ENCODE measurements around the gene ZIC4.

Gene ZIC4

DNA sequence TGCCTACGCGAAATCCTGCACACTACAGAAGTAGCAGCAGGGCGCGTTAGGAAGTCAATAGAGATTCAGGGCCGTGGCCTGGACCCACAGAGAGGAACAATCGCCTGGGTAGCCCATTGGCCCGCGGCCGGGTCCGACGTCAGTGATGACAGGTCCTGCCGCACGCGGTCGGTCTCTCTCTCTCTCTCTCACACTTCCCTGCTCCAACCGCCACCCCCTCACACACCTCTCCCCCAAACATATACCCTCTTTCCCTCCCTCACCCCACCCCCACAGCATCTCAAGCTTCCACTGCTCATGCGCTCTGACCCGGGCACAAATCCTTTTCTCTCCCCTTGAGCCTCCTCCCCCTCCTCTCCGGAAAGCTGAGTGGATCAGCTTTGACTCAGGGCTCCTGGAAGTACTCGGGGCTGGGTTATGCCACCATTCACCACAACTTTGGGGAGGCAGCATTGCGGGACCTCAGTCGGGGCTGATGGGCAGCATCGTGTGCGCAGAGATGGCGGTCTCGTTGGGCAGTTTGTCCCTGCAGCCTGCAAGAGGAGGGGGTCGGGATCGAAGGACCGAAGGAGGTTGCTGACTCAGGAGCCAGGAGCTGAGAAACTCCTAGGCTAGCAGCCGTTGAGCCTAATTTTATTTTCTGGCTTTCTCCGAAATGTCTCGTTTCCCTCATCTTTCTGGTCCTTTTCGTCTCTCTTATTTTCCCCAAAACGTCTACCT lies 9.0 kb downstream of the ZIC4 start:
- TF ChIP-seq, protein P1, sequence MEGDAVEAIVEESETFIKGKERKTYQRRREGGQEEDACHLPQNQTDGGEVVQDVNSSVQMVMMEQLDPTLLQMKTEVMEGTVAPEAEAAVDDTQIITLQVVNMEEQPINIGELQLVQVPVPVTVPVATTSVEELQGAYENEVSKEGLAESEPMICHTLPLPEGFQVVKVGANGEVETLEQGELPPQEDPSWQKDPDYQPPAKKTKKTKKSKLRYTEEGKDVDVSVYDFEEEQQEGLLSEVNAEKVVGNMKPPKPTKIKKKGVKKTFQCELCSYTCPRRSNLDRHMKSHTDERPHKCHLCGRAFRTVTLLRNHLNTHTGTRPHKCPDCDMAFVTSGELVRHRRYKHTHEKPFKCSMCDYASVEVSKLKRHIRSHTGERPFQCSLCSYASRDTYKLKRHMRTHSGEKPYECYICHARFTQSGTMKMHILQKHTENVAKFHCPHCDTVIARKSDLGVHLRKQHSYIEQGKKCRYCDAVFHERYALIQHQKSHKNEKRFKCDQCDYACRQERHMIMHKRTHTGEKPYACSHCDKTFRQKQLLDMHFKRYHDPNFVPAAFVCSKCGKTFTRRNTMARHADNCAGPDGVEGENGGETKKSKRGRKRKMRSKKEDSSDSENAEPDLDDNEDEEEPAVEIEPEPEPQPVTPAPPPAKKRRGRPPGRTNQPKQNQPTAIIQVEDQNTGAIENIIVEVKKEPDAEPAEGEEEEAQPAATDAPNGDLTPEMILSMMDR (conservative IDR thresholded peaks at IDR 0.05; ENCODE audit: low read depth): no peak
- ChIA-PET POLR2A (ENCODE audit: low non-redundant PET) (no interaction called here), CTCF (no interaction called here)
- no peak overlapping the region for H3K27ac ChIP-seq
- no peak for DNase-seq (ENCODE audit: low spot score)

DNA sequence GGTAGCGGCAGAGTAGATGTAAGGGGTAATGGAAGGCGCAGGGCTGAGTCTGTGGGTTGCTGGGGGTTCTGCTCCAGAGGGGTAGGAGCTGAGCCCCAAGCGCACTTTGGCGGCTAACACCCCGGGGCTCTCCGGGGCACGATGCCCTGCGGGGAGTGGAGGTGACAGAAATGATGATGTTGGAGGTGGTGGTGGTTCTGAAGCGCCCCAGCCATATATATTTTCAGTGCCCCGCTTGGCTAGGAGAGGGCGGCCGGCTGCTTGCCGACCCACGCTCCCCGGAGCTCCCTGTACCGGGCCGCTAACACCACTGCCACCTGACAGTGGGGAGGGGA lies 9.7 kb downstream of the ZIC4 start:
- ChIA-PET POLR2A (ENCODE audit: low non-redundant PET) (no interaction called here), CTCF (no interaction called here)
- TF ChIP-seq, protein P1 (conservative IDR thresholded peaks at IDR 0.05; ENCODE audit: low read depth): no peak
- no peak for DNase-seq (ENCODE audit: low spot score)
- H3K27ac ChIP-seq: no peak overlapping the region

DNA sequence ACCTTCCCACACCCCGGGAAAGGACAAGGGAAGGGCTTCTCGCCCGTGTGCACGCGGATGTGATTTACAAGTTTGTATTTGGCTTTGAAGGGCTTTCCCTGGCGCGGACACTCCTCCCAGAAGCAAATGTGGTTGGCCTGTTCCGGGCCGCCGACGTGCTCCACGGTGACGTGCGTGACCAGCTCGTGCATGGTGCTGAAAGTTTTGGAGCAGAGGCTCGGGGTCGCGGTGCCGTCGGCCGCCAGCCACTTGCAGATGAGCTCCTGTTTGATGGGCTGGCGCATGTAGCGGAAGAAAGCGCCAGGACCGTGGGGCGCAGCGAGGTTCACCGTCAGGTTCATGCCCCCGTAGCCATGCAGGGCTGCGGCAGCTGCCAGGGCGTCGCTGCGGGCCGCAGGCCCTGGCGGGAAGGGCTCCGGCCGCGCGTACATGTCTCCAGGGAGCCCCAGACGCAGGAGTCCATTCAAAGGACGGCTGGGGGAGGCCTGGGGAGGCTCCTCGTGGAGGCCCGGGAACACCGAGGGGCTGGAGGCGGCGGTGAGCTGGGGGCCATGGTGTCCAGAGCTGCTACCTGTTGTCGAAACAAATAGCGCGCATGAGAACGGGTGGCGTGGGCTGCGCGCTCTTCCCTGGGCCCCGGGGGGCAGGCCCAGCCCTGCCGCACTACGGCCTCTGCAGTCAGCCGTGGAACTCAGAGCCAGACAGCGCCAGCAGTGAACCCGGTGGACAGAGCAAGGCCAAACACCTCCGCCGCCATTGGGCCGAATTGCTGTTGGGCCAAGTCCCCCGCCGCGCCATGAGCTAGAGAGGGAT lies 10.2 kb downstream of the ZIC4 start:
- CTCF ChIA-PET: no interaction called here
- POLR2A ChIA-PET (ENCODE audit: low non-redundant PET): no interaction called here

DNA sequence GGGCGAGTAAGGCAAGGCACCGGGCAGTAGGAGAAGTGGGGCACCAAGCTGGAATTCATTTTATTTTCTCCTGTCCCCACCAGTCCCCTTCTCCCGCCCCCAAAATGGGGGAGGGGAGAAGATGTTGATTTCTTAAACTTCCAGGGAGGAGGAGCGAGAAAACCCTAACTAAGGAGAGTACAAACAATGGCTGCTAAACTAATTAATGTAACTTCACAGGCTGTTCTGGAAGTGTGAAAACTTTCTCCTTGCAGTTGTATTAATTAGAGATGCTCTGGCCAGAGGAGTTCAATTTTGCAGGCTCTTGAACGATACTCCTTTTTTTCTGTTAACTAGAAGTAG lies 11.5 kb downstream of the ZIC4 start:
- DNase-seq (ENCODE audit: low spot score): no peak
- CTCF ChIA-PET: no interaction called here
- H3K27ac ChIP-seq: no peak overlapping the region
- TF ChIP-seq, protein P1 (conservative IDR thresholded peaks at IDR 0.05; ENCODE audit: low read depth): no peak
- POLR2A ChIA-PET (ENCODE audit: low non-redundant PET): no interaction called here

More for the DNA sequence above, 10.2 kb downstream of the ZIC4 start:
- TF ChIP-seq, protein P1 (conservative IDR thresholded peaks at IDR 0.05; ENCODE audit: low read depth): no peak
- no peak overlapping the region for H3K27ac ChIP-seq
- DNase-seq (ENCODE audit: low spot score): no peak

DNA sequence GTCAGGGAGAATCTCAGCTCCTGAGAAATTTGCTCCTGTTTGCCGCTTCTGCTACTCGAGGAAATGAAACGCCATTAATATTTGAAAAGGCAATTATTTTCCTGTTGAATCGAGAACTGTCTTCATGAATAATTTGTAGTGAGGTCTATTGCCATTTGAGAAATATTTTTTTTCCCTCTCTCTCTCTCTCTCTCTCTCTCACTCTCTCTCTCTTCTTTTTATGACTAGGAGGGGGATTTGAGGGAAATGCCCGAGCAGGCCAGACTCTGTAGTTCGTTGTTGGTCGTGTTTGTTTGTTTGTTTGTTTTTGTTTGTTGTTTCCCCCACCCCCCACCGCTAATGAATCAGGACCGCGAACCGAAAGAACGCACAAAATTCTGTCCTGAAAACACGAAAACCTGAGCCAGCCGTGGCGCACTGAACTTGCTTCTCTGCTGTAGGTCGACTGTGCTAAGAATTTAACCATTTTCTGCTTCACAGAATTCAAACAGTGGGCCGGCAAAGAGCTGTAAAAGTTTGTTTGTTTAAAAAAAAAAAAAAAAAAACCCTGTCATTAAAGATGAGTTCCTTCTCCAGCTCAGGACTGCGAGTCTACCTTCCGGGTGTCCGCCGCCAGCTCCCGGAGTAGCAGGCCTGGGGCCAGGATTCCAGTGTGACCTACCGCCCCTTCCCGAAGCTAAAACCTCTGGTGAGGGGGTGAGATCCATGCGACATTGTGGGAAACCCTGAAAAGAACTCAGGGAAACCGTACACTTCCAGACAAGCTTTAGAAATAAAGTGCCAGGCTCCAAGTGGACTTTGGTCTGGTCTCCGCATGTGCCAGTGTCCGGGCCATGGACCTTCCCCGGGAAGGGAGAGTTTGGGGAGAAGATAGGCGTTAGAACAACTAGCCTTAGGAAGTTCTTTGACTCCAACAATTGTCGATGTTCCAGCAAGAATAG lies 12.1 kb downstream of the ZIC4 start:
- CTCF ChIA-PET: interaction anchor here (0.7 kb wide), 1 partner anchor 19 kb away, joined by 3 read pairs; no protein-coding TSS in a partner anchor
- H3K27ac ChIP-seq: no peak overlapping the region
- TF ChIP-seq, protein P1 (conservative IDR thresholded peaks at IDR 0.05; ENCODE audit: low read depth): no peak
- POLR2A ChIA-PET (ENCODE audit: low non-redundant PET): no interaction called here
- DNase-seq (ENCODE audit: low spot score): no peak

DNA sequence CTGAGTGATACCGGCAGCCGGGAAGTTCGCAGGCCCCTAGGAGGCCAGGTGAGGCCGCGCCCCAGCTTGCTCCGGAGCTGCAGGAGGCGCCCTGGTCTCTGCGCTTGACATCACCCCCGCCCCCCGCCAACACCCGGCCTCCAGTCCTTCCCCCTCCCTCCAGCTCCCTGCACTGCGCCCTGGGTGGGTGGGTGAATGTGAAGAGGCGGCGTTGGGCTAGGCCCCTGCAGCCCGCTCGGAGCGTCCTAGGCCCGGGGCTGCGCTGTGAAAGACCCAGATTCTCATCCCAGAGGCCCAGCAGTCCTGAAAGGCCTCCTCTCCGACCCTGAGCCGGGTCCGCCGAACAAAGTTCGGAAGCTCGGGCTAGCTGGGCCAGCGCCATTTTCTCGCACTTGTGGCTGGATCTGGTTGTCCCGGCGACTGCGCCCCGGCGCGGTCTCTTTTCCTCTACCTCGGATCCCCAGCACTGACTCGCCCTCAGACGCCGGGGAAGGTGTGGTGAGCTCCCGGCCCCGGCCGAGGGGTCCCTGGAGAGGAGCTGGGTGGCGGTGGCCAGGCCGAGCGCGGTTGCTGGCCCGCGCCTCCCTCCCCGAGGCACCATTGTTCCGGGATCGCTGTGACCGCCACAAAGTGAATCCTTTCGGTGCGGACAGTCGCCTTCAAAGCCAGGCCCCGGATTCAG lies 12.9 kb downstream of the ZIC4 start:
- ChIA-PET POLR2A (ENCODE audit: low non-redundant PET) (no interaction called here), CTCF (interaction anchor here (0.6 to 0.7 kb wide), 2 partner anchors 18 to 20 kb away, joined by 3 to 6 read pairs; no protein-coding TSS in a partner anchor)
- TF ChIP-seq, protein P1 (conservative IDR thresholded peaks at IDR 0.05; ENCODE audit: low read depth): no peak
- DNase-seq (ENCODE audit: low spot score): no peak
- no peak overlapping the region for H3K27ac ChIP-seq

All from RWPE1 (cell line).